Subcutaneous abdominal adipose tissue (tissue), 5 donors: Measurements from ENCODE around the gene PDE11A.

Experiments used
- H3K27ac ChIP-seq: one replicate; pipeline ENCODE4 v1.7.0; 2013; ENCODE audit warnings: low read depth, mild to moderate bottlenecking, inconsistent platforms, low read length, moderate library complexity
- H3K27me3 ChIP-seq, 5 donors: one replicate each; pipeline ENCODE4 v1.7.0; 2013; ENCODE audit warnings: low read length in 5 of 5, inconsistent platforms in 1 of 5; ENCODE audit not compliant: control insufficient read depth in 5 of 5, insufficient read depth in 4 of 5
- H3K36me3 ChIP-seq, 5 donors: one replicate each; pipeline ENCODE4 v1.7.0; 2013; ENCODE audit warnings: low read length in 5 of 5; ENCODE audit not compliant: control insufficient read depth in 5 of 5, insufficient read depth in 5 of 5
- H3K4me1 ChIP-seq, 5 donors: one replicate each; pipeline ENCODE4 v1.7.0; 2013; ENCODE audit warnings: low read length in 5 of 5, mild to moderate bottlenecking in 3 of 5, moderate library complexity in 1 of 5; ENCODE audit not compliant: control insufficient read depth in 5 of 5, insufficient read depth in 5 of 5
- H3K4me3 ChIP-seq, 5 donors: one replicate each; pipeline ENCODE4 v1.7.0; 2013; ENCODE audit warnings: low read length in 5 of 5, low read depth in 1 of 5
- H3K9ac ChIP-seq, 5 donors: one replicate each; pipeline ENCODE4 v1.7.0; 2013; ENCODE audit warnings: low read length in 5 of 5, mild to moderate bottlenecking in 4 of 5, moderate library complexity in 3 of 5
- H3K9me3 ChIP-seq, 5 donors: one replicate each; pipeline ENCODE4 v1.7.0; 2013; ENCODE audit warnings: low read length in 5 of 5; ENCODE audit not compliant: control insufficient read depth in 5 of 5
- donor health status: healthy.
- donor health status: healthy.
- donor health status: healthy.
- donor health status: healthy.
- donor health status: healthy.

The PDE11A gene

DNA sequence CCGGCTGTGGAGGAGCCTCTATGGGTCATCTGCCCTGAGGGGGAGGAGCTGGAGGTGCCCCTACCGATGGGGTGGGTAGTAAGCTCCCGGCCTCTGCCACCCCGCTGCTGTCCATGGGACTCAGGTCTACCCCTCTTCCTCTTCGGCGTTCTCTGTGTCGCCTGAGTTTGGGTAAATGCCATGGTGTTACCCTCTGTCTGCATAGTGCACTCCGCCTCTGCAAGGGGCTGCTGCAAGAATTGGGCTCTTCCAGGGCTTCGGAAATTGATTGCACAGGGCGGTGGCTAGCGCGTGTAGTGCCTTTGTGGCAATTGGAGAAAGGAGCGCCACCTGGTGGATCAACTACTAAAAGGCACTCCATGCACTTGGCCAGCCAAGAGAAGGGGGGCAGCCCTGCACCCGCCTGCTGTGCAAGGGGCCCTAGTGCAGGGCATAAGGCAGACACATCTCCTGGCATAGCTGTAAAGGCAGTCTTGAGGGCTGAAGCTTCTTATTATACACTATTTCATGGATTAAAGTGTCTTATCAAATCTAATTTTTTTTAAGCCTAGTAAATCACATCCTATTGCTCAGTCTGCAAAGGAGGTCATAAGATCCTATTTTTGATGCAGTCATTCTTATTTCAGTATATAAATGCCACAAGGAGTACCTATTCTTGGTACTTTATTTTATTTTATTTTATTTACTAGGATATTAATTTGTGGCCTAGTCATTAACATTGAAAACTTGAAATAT lies 308.9 kb downstream of the PDE11A start:
- Histone ChIP-seq H3K4me3 (peak overlapping the region; percentile 46 to 74 (median 57)), H3K36me3 (no peaks in the 10 kb centered on the region), H3K27me3 (no peaks in the 10 kb centered on the region), H3K9ac (no peak overlapping the region), H3K4me1 (peaks cover 0 to 12% (median 8%) of the 10 kb centered on the region in 5 donors), H3K27ac (no peak overlapping the region), H3K9me3 (no peaks in the 10 kb centered on the region)

DNA sequence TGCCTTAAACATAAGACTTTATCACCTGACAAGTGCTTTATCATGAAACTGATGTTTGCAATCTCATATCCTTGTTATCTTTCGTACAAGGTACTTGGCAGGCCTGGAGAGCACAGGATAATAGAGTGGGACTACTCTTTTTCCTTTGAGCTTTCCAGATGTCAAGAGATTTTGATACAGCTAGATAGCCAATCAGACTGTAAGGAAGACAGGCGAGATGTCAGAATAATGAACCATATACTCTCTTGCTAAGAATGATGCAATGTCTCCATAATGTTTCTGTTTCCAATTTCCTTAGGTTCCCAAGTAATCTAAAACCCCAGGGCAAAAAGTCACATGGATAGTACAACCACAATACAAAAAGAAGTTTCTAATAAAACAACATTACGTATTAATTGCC lies 313.1 kb downstream of the PDE11A start:
- H3K4me3 ChIP-seq = no peak overlapping the region
- no peaks in the 10 kb centered on the region for H3K27me3 ChIP-seq
- H3K9me3 ChIP-seq = no peaks in the 10 kb centered on the region
- H3K9ac ChIP-seq = no peak overlapping the region
- H3K4me1 ChIP-seq = peaks cover under 1 to 24% (median 15%) of the 10 kb centered on the region in 5 donors
- no peak overlapping the region for H3K27ac ChIP-seq
- H3K36me3 ChIP-seq = no peaks in the 10 kb centered on the region

DNA sequence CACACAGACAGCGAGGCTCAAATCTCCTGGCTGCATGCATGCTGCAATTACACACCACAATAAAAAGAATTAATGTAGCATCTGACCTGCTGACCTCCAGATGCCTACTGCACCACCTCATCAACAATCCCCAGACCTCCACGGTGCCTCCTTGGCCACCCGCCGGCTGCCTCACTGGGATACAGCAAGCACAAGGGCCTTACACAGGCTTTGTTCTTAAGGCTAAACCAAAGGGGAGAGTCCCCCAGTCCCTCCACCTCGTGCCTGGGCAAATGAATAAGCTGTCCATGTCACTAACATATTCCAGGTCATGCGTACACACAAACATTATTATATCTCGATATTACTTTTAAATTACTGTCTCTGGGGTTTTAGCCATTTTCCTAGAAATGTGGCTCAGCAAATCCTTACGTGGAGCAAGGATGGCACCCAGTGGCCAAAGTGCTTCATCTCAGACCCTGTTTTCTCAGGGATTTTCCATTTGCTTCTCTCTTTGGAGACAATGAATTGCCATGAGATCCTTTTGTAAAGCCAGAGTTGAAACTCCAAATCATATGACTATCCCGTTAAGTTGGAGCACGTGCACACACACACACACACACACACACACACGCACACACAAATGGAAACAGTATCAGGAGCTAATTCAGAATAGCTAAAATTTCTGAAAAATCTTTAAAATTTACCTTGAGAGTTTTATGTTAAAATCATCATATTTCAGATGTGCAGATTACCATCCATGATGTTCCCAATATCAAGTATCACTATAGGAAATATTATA lies 313.8 kb downstream of the PDE11A start:
- no peak overlapping the region for H3K27ac ChIP-seq
- no peak overlapping the region for H3K4me3 ChIP-seq
- H3K27me3 ChIP-seq = no peaks in the 10 kb centered on the region
- H3K9me3 ChIP-seq = no peaks in the 10 kb centered on the region
- H3K36me3 ChIP-seq = no peaks in the 10 kb centered on the region
- peaks cover 4 to 29% (median 21%) of the 10 kb centered on the region in 5 donors for H3K4me1 ChIP-seq
- no peak overlapping the region for H3K9ac ChIP-seq

DNA sequence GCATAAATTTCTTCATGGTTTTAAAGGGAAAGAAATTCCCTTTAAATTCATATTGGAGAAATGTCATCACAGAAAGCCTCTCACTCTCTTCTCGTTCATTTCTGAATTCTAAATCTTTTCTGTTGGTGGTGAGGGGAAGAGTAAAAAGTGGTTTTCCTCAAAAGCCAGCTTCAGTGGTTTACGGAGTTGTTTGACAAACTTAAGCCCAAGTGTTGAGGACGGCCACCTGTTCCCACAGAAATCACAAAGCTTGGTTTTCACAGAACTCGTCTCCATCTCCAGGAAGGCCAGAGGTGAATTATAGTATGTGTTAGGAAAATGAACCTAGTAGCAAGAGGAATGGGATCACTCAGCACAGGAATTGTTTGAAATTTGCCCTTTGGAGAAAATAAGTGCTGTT lies 316.2 kb downstream of the PDE11A start:
- Histone ChIP-seq H3K27ac (no peak overlapping the region), H3K36me3 (no peaks in the 10 kb centered on the region), H3K4me3 (no peak overlapping the region), H3K9me3 (no peaks in the 10 kb centered on the region), H3K4me1 (peaks cover 4 to 27% (median 18%) of the 10 kb centered on the region in 5 donors), H3K9ac (no peak overlapping the region), H3K27me3 (no peaks in the 10 kb centered on the region)

DNA sequence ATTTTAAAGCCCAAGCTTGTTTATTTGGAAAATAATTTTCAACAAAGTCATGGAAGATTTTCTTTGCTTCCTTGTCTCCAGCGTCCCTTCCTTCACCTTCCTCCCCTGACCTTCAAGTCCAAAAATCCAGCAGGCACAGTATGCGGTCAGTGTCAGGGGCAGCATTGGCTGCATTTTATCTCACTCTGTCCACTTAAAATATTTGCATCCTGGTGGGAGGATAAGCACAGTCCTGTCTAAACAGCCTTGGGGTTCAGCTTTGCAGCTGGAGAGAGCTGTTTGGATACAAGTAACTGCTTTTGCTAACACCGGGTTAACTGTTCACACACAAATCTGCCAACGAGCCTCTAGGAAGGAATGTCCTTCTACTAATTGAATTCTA lies 318.1 kb downstream of the PDE11A start:
- Histone ChIP-seq H3K27ac (peak overlapping the region; percentile 34), H3K9ac (no peak overlapping the region)

DNA sequence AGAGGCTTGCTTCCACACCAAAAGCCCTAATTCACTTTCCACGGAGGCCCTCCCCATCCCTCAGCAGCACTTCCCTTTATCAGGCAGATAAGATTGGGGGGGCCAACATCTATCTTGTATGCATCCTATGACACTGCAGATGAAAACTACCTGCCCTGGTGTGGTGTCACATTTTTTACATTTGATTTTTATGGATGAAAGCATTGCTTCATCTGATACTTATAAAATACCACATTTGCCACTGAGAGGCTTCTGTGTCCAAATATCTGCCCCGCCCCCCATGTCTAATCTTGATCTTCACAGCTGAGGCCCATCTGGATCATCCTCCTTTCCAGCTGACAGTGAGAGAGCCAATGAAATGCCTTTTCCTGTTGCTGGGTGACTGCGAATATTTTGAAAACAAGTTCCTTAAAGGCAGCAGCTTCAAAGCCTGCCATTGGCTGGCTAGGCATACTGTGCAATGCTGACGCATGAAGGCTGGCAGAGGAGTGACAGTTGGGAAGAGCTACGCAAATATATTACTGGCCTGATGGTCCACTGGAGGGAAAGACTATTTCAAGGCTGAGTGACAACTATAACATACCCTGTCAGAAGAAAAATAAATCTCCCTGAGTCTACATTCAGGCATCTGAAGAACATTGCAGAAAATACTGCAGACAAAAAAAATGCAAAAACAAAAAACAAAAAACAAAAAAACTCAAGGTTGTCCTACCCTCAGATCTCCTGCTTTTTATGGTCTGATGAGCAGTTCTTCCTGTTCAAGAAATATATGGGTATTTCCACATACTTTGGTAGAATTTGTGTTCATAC lies 318.7 kb downstream of the PDE11A start:
- H3K36me3 ChIP-seq = no peaks in the 10 kb centered on the region
- peaks cover 4 to 28% (median 18%) of the 10 kb centered on the region in 5 donors for H3K4me1 ChIP-seq
- H3K4me3 ChIP-seq = no peak overlapping the region
- H3K27ac ChIP-seq = peak overlapping the region; percentile 34
- H3K27me3 ChIP-seq = no peaks in the 10 kb centered on the region
- no peaks in the 10 kb centered on the region for H3K9me3 ChIP-seq
- H3K9ac ChIP-seq = no peak overlapping the region

More for the DNA sequence above, 318.1 kb downstream of the PDE11A start:
- peaks cover 4 to 30% (median 18%) of the 10 kb centered on the region in 5 donors for H3K4me1 ChIP-seq
- no peaks in the 10 kb centered on the region for H3K9me3 ChIP-seq
- no peaks in the 10 kb centered on the region for H3K36me3 ChIP-seq
- H3K27me3 ChIP-seq = no peaks in the 10 kb centered on the region
- no peak overlapping the region for H3K4me3 ChIP-seq

DNA sequence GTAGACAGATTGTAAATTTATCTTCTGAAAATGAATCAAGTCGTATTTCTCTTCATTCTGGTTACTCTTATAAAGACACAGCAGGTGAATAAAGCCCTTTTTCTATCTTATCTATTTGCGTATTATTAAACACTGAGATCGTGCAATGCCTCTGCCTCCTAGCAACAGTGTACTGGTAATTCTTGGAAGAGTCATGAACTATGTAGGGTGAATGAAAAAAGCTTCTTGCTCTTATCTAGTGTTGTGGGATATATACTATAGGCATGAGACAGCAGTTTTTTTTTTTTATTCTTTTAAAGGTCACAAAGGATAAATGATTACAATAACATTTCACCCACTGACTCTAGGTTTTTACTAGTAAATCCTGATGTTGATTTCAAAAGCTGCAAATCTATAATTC lies 324.2 kb downstream of the PDE11A start:
- Histone ChIP-seq H3K27ac (no peak overlapping the region), H3K9me3 (no peaks in the 10 kb centered on the region), H3K9ac (no peak overlapping the region), H3K36me3 (no peaks in the 10 kb centered on the region), H3K4me3 (no peak overlapping the region), H3K4me1 (peaks cover 0 to 21% (median 13%) of the 10 kb centered on the region in 5 donors), H3K27me3 (no peaks in the 10 kb centered on the region)

DNA sequence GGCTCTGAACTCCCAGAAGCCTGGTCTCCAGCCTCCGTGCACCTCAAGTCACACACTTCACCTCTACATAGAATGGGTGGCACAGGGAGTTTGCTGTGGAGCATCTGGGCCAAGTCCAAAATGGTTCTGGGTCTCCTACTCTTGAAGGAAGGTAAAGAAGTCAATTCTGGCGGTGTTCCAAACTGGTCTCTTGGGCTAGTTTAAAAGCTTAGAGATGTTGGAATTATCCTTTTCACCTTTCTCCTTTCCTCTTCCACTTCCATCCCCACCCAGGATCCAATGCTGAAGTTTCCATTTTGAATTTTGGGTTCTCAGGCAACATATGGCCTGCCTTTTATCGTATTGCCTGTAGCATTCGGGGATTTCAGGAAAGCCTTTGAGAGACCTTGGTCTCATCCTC lies 325.2 kb downstream of the PDE11A start:
- Histone ChIP-seq H3K27me3 (no peaks in the 10 kb centered on the region), H3K9ac (no peak overlapping the region), H3K9me3 (no peaks in the 10 kb centered on the region), H3K27ac (no peak overlapping the region), H3K4me3 (no peak overlapping the region), H3K4me1 (peaks cover 0 to 21% (median 10%) of the 10 kb centered on the region in 5 donors), H3K36me3 (no peaks in the 10 kb centered on the region)

DNA sequence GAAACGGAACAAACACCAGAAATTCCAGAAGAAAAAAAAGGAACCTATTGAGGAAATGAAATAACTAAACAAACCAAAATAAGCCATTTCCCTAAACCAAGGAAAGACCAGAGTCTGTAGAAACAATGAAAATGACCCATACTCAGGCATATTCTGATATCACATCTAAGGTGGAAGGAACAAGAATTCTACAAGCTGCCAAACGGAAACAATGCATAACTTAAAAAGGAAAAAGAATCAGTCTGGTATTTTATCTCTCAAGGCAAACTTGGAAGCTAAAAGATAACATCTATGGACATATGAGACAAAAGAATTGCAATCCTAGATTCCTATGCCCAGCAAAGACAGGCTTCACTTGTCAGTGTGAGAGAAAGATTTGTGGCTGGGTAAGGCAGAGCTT lies 326.2 kb downstream of the PDE11A start:
- no peak overlapping the region for H3K27ac ChIP-seq
- no peak overlapping the region for H3K4me3 ChIP-seq
- peaks cover 0 to 21% (median 10%) of the 10 kb centered on the region in 5 donors for H3K4me1 ChIP-seq
- no peak overlapping the region for H3K9ac ChIP-seq
- no peaks in the 10 kb centered on the region for H3K27me3 ChIP-seq
- no peaks in the 10 kb centered on the region for H3K9me3 ChIP-seq
- H3K36me3 ChIP-seq = no peaks in the 10 kb centered on the region
